NCI-H1417 treated with DMSO at 0.1 percent for 48 hours (cell line): Measurements from ENCODE around the gene TDRD3.
A peak's percentile ranks its signal among the peaks of the same experiment; 100 is the strongest.
"Not testable (repeated sequence)": the region's sequence is repeated elsewhere in the genome, so short reads cannot be mapped to it uniquely, and the experiment has no call there.

Experiments
- DNase-seq: peaks from one replicate; lab custom pipeline; 2025; lab: John Stamatoyannopoulos, UW

The TDRD3 gene

DNA sequence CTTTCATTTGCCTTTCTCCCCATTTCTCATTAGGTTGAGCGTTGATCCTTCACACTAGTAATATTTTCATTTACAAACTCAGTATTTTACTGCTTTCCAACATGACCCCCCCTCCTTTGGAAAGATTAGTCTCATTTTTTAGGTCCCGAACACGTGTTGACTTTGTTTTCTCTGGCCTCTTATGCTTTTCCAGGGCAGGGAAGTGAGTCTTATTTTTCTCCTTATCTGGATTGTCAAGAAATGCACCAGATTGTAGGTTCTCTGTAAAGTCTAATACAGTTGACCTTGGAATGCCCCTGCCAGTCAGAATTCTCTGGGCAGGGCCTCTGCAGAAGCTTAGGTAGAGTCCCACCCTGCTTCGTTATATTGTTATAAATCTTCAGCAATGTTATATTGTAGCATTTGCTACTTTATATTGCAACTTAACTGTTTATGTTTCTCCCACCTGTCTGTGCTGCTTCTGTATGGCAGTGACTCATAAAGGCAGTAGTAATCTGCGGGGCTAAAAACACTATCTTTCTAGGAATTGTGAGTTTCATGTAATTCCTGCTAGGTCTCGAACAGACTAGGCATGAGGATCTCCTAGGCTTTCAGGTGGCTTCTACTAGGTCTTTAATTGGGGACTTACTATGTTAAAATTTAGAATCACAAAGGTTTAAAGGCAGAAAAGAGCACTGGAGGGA, 2.0 kb downstream of the TDRD3 start:
- no peak for DNase-seq

DNA sequence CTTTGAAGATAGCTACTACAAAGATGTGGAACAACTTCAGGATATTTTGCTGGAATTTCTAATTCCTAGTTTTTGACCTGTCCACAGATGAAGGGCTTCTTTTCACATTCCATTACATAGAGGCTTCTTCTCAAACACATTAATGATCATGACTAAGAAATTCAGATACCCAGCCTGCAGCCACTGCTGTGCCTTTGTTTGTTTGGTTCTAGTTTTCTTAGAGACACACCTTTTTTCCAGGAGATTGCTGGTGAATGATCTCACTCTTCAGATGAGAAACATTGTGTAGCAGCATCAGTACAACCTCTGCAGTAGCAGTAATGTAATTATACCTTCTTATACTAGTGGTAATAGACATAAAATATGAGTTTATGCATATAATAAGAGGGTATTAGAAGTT, 5.0 kb downstream of the TDRD3 start:
- DNase-seq, result no peak

DNA sequence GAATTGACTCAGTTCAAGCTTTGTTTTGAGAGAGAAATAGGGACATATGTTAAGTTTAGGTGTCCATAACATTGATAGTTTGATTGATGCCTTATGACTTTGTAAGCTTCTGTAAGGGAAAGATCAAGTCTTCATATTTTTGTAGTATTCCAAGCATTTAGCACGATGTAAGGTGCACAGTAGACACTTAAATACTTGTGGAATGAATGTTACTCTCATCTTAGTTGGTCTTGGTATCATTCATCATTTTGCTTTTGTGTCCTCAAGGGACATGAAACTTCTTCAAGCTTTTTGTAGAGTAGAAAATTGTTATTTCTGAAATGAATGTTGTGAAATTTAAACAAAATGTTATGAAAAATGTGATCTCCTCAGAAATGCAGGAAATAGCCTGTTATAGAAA, 10.1 kb downstream of the TDRD3 start:
- DNase-seq, result no peak

DNA sequence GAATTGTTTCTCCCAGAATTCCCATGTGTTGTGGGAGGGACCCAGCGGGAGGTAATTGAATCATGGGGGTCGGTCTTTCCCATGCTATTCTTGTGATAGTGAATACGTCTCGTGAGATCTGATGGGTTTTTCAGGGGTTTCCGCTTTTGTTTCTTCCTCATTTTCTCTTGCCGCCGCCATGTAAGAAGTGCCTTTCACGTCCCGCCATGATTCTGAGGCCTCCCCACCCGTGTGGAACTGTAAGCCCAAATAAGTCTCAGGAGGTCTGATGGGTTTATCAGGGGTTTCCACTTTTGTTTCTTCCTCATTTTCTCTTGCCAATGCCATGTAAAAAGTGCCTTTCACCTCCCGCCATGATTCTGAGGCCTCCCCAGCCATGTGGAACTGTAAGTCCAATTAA, 10.8 kb downstream of the TDRD3 start:
- DNase-seq, result not testable (repeated sequence)

DNA sequence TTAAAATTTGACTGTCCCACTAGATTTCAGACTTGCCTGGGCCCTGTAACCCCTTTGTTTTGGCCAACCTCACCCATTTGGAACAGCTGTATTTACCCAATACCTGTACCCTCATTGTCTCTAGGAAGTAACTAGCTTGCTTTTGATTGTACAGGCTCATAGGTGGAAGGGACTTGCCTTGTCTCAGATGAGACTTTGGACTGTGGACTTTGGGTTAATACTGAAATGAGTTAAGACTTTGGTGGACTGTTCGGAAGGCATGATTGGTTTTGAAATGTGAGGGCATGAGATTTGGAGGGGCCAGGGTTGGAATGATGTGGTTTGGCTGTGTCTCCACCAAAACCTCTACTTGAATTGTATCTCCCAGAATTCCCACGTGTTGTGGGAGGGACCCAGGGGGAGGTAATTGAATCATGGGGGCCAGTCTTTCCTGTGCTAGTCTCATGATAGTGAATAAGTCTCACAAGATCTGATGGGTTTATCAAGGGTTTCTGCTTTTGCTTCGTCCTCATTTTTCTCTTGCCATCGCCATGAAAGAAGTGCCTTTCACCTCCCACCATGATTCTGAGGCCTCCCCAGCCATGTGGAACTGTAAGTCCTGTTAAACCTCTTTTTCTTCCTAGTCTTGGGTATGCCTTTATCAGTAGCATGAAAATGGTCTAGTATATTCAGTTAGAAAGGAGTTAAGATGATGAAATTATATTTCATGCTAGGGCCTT, 12.7 kb downstream of the TDRD3 start:
- DNase-seq, result not testable (repeated sequence)

DNA sequence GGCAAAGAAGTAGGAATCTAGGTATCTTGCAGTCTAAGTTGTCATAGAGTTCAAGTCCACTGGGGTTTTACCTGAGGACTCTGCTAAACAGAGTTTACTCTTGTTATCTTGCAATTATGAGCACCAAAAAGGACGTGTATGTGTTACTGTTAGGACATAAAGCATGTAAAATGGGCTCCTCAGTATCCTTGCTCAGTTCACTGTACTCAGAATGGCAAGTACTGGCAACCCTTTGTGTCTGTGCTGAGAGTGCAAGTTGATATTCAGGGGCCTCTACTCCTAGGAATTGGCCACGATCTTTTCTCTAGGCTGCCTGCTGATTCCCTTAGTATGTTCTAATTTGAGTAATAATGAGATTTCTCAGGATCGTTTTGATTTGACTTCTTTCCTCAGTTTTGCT, 13.3 kb downstream of the TDRD3 start:
- DNase-seq, result no peak

DNA sequence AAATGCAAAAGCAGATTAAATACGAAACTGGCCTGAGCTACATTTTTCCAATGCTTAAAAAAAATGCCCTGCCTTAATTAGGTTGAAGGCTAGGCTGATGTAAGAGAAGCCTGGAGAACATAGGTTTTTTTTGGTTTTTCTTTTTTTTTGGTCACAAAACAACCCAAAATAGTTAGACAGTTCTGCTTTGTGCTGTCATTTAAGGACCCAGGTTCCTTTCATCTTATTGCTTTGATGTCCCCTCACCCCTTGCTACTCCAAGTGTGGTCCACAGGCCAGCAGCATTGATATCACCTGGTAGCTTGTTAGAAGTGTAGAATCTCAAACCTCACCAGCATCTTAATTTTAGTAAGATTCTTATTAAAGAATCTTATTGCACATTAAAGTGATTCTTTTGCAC, 14.4 kb downstream of the TDRD3 start:
- DNase-seq, result no peak

DNA sequence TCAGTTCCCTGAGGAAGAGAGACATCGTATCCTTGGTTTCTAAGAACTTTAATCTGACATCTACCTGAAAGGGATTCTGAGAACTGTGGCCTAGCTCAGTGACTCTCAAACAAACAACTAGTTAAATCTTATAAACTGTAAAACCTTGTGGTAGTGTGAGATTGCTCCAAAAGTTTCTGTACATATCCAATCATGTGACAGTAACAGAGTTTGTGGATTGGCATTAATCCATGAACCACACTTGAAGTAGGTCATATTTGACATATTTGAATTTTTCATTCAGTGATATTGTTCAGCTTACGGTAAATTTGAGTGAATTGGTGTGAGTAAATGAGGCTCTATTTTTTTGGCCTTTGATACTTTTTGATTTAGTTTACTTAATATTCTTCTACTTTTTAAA, 15.0 kb downstream of the TDRD3 start:
- DNase-seq, result no peak

DNA sequence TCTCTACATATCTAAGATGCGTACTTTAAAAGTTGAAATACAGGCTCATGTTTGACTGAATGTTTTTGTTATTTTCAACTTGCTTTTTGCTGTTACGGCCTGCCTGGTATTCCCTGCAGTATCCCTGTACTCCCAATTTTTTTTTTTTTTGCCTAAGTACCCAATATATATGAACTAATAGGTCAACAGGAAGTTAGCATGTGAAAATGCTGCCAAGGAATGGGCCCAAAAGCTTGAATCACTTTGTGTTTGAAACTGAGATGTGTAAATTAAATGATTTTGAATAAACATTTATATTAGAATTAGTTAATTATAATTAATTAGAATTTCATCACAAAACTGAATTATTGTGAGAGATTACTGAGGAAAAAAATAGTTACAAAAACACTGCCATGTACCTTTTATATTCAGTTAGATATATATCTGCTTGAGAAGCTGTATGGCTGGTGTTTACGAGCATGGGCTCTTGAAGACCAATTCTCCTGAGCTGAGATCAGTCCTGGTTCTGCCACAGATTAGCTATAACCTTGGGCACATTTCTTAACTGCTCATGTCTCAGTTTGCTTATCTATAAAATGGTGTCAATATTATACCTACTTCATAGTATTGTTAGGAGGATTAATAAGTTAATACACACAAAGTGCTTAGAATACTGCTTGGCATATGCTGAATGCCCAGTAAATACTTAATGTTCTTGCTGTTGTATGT, 16.0 kb downstream of the TDRD3 start:
- DNase-seq, result no peak

DNA sequence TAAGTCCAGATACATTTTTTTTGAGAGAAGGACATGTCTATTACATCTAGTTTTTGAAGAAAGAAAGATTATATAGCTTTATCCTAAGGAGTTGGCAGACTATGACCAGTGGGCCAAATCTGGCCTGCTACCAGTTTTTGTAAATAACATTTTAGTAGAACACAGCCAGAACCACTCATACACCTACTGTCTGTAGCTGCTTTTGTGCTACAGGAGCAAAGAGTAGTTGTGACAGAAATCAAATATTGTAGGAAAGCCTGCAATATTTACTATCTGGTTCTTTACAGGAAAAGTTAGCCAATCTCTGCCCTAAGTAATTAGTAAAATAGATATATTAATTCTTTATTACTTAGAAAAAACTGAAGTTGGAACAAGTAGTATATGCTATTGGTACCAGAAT, 17.2 kb downstream of the TDRD3 start:
- no peak for DNase-seq

DNA sequence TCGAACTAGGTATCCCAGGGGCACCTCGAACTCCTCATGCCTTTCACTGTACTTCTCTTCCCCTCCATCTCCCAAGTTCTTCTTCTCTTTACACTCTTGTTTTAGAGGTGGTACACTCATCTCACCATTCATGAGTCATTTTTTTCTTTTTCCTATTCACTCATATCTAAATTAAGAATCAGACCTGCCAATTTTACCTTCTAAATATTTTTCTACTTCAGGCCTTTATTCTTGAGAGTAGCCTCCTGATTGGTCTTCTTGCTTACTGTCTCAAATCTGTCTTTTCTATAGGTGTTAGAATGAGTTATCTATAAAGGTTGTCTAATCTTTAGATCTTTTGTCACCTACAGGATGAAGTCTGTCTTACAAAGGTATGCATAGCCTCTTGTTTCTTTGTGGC, 20.7 kb downstream of the TDRD3 start:
- DNase-seq, result no peak

DNA sequence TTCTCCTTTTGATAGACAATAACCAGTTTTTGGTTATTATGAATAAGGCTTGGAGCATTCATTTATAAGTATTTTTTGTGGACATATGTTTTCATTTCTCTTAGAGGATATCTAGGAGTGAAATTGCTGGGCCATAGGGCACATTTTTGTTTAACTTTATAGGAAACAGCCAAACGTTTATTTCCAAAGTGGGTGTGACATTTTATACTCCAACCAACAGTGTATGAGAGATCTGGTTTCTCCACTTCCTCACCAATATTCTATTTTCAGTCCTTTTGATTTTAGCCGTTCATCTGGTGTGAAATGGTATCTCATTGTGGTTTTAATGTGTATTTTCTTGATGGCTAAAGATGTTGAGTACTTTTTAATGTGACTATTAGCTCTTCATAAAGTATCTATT, 21.9 kb downstream of the TDRD3 start:
- DNase-seq, result no peak

DNA sequence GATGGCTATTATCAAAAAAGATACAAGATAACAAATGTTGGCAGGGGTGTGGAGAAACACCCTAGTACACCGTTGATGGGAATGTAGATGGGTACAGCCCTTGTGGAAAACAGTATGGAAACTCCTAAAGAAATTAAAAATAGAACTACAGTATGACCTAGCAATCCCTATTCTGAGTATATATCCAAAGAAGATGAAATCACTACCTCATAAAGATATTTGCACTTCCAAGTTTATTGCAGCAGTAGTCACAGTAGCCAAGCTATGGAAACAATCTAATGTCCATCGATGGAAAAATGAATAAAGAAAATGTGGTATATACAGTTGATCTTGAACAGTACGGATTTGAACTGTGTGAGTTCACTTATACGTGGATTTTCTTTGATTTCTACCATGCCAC, 28.3 kb downstream of the TDRD3 start:
- no peak for DNase-seq

DNA sequence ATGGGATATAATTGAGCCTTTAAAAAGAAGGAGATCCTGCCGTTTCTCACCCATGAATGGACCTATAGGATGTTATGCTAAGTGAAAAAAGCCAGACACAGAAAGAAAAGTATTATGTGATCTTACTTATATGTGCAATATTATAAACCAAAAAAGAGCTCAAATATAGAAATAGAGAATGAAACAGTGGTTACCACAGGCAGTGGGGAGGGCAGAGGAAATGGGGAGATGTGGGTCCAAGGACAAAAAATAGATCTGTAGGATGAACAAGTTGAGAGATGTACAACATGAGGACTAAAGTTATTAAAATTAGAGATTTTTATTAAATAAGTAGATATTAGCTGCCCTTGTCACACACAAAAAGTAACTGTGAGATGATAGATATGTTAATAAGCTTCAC, 29.1 kb downstream of the TDRD3 start:
- no peak for DNase-seq

DNA sequence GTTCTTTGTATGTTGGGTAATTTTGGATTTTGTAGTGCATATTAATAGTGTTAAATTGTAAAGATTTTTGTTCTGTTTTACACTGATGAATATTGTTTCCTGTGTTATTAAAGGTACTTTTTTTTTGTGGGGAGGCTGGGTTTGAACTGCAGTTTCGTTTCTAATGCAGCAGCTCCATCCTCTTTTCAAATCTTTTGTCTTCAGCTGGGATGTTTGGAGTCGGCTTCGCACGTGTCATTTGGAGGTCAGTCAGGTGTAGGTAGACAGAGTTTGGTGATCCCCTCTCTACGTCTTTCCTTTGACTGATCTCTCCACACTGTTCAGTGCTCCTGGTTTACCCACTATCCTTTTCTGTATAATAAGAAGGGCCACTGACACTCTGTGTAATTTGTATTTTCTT, 30.3 kb downstream of the TDRD3 start:
- no peak for DNase-seq

DNA sequence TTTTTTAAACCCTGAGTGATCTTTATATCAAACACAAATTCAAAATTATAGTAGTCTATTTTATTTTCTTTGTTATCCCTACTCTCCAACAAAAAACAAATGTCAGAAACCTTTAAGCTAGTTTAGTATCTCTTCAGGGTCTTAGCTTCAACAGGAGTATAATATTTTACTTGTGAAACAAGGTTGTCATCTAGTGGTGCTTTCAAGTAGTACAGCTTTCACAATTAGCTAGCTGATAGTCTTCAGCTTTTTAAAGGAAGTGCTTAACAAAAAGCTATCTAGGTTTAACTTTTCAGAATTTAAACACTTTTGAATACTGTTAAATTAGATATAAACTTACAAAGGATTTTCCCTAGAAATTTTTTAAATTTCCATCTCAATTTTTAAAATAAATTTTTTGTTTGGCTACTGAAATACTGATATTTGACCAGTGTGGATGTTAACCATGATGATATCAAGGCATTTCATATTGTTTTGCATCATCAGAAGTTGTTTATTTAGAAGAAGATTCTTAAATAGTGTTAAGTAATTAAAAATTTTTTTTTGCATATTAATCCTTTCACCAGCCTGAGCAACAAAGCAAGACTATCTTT, 34.2 kb downstream of the TDRD3 start:
- DNase-seq, result peak; percentile 74

DNA sequence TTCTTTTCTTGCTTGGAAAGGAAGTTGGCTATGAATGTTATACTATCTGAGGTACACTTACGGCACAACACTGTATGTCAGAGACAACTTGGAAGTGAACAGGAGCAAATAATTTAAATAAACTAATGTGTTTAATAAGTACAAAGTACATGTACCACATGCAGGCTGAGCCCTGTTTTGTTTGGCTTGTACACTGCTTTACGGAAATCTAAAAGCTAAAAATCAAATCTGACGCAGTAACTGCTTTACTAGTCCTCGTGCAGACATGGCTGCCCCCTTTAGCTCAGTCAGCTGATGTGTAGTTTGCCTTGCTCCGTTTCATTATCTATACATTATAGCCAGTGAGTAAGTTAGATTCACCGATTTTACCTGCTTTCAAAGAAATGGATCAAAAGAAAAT, 36.5 kb downstream of the TDRD3 start:
- DNase-seq, result no peak

DNA sequence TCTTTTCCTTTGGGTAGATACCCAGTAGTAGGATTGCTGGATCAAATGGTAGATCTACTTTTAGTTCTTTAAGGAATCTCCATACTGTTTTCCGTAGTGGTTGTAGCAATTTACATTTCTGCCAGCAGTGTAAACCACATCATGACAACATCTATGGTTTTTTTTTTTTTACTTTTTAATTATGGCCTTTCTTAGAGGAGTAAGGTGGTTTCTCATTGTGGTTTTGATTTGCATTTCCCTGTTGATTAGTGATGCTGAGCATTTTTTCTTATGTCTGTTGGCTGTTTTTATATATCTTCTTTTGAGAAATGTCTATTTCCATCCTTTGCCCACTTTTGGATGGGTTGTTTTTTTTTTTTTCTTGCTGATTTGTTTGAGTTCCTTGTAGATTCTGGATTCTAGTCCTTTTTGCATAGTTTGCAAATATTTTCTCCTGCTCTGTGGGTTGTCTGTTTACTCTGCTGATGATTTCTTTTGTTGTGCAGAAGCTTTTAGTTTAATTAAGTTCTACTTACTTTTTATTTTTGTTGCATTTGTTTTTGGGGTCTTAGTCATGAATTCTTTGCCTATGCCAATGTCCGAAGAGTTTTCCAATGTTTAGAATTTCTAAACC, 38.8 kb downstream of the TDRD3 start:
- no peak for DNase-seq

DNA sequence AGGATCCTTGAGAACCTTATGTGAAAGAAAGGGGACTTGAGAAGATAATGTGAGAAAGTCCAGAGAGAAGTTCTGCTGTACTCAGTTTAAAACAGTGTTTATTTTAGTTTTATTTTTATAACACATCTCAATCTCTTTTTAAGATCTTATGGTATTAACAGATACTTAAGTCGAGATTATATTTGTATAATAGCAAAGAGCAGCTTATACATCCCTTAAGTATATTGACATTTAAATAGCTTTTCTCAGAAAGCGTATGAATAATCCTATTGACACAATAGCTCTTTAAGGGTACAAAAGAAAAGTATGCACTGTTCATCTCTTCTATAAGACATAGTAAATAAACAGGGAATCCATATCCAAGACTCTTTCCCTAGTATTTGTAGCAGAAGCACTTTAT, 42.2 kb downstream of the TDRD3 start:
- DNase-seq, result no peak

DNA sequence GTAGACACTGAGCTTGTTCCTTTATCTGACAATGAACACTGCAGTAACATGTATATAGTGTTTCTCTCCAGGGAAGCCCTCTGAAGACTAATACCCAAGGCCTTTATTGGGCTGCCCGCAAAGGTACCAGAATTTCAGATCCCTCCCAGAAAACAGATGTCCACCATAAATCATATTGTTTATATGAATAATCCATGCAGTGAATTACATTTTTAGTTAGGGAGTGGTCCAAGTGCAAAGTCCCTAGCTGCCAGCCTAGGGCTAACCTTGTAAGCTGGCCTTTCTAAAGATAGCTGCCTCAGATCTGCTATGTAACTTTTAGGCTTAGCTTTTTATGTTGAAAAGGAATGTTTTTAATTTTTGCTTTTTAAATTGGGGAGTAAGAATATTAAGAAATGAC, 44.7 kb downstream of the TDRD3 start:
- no peak for DNase-seq

DNA sequence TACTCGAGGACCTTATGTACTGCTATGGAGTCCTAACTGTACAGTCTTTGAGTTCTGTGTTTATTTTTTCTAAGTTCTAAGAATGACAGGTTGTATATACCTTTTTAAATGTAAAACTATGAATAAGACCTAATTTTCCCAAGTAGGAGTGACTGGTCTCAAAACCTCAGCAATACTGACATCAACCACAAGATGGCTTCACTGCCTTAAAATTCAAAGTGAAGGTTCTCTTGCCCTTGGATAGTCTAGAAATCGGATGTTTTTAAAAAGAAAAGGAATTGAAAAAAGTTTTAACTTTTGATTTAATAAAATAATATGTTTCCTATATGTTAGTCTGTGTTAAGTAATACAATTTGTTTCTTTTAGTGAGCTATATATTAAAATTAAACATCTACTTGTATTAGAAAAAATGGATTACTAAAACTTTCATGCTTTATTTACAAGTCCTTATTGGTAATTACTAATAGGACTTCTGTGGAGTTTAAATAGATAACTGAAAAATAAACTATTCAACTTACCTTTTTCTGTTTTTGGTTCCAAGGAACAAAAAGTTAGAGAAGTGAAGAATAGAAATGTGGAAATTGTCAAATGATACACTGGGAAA, 52.0 kb downstream of the TDRD3 start:
- DNase-seq, result peak; percentile 37

DNA sequence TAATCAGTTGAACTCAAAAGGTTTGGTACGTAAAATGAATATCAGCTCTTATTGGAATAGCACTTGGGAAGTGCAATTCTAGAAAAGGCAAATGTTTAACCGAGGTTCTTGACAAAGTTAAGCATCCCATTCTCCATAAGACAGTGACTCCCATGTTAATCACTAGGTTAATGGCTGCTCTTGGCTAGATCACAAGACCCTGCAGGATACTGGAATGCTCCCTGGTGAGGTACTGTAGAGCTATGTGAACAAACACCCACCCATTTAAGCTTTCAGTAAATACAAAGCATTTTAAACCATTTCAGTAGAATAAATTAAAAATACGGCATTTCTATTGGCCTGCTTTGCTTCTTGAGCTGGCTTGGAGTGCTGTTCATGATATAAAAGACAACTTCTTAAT, 56.5 kb downstream of the TDRD3 start:
- DNase-seq, result no peak
